Stimulated activated naive CD8-positive, alpha-beta T cell treated with anti-CD3 and anti-CD28 coated beads, Interleukin-15, Interleukin-2, amounts not matched to agents 100 U/mL and 50 U/mL, for 24 hours (primary cell): Measurements from ENCODE around the gene CHAF1A.

Experiments
- ATAC-seq: fragments of 150-1000 bp; cut with Tn5 transposase; one replicate; pipeline ENCODE4 v1.10.0; 2021
- DNase-seq: peaks from one replicate; pipeline ENCODE4 v3.0.0; 2021

Gene CHAF1A

GRCh38 chr19:4409123-4409933 lies 6.9 kb downstream of the CHAF1A start:
- DNase-seq (no peak), ATAC-seq (no peak)

DNA sequence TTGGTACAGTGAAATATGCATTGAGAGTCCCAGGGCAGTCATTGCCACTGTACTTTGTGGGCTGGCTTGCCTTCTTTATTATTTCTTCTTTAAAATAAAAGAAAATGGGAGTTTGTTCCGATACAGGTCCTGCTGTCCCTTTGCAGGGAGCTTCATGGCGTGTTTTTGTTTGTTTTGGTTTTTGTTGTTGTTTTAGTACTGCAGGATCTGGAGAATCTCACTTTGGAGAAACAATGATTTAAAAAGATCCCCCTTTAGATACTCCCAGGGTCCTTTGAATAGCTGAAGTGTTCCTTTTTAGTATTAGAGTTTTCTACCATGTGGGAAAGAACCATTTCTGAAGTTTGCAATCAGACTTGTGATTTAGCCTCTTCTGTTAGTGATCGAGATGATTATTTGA lies 11.1 kb downstream of the CHAF1A start:
- DNase-seq (no peak), ATAC-seq (no peak)

DNA sequence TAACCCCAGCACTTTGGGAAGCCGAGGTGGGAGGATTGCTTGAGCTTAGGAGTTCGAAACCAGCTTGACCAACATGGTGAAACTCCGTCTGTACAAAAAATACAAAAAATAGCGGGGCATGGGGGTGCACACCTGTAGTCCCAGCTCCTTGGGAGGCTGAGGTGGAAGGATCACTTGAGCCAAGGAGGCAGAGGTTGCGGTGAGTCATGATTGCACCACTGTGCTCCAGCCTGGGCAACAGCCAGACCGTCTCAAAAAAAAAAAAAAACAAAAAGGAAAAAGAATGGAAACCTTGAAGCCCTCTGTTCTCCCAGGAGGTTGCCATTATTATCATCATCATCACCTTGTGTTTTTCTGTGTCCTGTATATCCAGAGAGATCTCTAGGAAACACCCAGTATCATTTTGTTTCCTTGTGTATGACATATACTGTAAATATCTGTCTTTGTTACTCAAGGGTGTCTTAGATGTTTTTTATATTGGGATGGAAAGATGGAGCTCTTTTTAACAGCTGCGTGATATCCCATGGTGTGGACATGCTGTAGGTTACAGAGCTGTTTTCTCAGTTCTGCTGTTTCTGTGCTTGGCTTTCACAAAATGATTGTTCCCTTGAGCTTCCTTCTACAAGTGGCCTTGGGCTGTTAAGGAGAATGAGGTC lies 11.8 kb downstream of the CHAF1A start:
- ATAC-seq (no peak), DNase-seq (no peak)

DNA sequence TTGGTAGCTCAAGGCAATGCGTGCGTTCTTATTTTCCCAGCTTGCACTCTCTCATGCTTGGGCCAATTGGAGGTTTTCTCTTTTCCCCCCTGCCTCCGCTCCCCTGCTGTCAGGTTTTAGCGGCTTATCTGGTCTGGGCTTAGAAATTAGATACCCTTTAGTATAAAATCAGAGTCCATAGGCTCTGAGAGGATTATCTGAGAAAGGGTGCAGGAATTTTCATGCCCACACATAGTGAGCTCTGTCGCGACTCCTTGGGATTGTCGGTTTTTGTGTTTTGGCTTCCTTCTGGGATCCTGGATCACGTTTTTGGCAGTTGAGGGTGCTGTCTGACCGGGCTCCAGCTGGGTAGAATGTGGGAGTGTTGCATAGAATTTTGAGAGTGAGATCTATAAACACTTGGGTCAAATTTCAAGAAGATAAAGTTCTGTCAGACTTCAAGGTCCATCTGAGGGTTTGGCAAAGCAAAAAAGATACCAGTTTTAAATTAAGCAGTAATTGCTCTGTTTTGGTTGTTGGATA lies 12.4 kb downstream of the CHAF1A start:
- DNase-seq (no peak), ATAC-seq (no peak)

DNA sequence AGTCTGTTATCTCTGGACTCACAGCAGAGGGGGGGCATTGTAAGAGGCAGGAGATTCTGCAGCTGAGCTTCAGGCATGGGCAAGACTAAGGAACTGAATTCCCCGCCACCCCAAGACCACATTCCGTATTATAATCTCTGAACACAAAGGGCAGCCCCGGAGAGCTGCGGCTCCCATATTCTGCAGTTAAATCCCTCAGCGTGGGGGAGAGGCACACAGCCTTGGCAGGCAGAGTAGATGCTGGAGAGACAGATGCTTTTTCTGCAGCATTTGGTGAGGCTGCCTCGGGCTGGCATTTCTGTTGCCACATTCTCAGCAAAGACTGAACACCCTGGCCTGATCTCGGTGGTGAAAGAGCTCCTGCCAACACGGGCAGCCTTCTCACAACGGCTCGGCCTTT lies 12.9 kb downstream of the CHAF1A start:
- no peak for DNase-seq
- no peak for ATAC-seq

GRCh38 chr19:4416268-4416667 lies 13.8 kb downstream of the CHAF1A start:
- ATAC-seq: no peak

GRCh38 chr19:4423416-4424126 lies 21.1 kb downstream of the CHAF1A start:
- ATAC-seq (no peak), DNase-seq (no peak)

More at GRCh38 chr19:4416268-4416667, 13.8 kb downstream of the CHAF1A start:
- DNase-seq: no peak

- DNase-seq: no peak
- ATAC-seq: no peak
Observed at GRCh38 chr19:4425537-4425936, 23.1 kb downstream of the CHAF1A start.

DNA sequence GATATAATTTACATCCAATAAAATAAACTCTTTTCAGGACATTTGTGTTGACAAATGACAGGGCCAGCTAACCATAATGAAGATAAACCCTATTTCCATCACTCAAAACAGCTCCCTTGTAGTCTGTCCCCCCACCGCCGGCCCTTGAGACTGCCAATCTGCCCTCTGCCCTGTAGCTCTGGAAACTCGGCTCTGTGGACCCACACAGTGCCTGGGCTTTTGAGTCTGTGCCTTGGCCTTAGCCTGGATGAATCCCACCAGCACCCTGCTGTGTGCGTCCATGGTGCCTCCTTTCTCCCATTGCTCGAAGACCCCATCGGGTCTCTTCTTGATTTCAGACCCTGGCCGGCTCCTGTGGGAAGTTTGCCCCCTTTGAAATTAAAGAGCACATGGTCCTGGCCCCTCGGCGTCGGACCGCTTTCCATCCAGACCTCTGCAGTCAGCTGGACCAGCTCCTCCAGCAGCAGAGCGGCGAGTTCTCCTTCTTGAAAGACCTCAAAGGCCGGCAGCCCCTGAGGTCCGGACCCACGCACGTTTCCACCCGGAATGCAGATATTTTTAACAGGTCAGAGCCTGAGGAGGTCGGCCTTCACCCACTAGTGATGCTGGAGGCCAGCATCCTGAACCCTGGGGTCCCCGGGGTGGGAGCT lies 26.0 kb downstream of the CHAF1A start:
- DNase-seq: no peak
- no peak for ATAC-seq

- ATAC-seq (no peak), DNase-seq (no peak)
Observed at GRCh38 chr19:4429256-4429655, 26.8 kb downstream of the CHAF1A start.

- ATAC-seq (no peak), DNase-seq (no peak)
Observed at GRCh38 chr19:4429771-4430171, 27.3 kb downstream of the CHAF1A start.

DNA sequence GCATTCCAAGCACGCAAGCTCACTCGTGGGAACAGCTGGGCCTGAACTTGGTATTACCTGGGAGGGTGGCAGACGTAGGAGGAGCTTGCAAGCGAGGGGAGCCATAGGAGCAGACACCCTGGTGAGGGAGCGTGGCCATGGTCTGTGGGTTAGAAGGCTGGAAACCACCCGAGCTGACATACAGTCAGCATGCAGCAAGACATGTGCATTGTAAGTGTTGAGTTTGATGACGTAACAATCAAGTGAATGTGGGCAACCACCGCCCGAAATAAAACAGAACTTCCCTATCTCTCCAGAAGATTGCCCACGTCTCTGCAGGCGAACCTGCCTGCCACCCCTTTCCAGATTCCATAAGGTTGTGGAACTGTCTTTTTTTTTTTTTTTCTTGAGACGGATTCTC lies 28.3 kb downstream of the CHAF1A start:
- no peak for ATAC-seq
- DNase-seq: no peak

DNA sequence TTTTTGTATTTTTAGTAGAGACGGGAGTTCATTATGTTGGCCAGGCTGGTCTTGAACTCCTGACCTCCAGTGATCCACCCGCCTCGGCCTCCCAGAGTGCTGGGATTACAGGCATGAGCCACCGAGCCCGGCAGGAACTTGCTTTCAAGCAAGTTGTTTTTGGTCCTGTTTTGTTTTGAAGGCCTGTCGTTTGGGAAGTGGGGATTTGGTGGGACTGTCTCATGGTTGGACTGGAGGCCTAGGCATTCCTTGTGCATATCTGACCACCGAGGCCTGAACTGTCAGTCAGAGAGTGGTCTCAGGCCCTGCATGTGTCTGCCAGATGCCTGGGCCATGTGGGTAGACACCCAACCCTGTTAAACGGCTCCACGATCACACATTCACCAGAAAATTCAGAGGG lies 28.9 kb downstream of the CHAF1A start:
- ATAC-seq: no peak

DNA sequence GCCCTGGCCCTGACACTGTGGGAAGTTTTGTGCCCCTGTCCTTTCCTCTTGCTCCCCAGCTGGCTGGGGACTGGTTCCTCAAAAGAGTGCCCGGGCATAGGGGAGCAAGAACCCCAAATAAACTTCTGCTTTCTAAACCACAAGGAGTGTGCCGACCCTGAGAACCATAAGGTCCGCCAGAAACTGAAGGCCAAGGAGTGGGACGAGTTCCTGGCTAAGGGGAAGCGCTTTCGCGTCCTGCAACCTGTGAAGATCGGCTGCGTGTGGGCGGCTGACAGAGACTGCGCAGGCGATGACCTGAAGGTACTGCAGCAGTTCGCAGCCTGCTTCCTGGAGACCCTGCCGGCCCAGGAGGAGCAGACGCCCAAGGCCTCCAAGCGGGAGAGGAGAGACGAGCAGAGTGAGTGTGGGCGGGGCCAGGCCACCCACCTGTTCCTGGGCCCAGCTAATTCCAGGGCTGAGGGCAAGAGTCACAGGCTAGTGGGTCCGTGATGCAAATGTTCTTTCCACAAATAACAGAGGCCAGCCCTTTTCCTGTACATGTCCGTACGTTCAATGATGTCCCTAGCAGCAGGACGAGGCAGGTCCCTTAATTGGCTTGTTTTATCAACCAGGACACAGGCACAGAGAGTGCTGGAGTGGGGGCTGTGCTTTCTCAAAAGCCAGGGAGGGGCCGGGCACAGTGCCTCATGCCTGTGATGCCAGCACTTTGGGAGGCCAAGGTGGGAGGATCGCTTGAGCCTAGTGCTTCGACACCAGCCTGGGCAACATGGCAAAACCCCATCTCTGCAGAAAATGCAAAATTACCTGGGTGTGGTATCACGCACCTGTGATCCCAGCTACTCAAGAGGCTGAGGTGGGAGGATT lies 29.6 kb downstream of the CHAF1A start:
- no peak for DNase-seq
- ATAC-seq: no peak

More for the DNA sequence above, 28.9 kb downstream of the CHAF1A start:
- DNase-seq: no peak

- DNase-seq (no peak), ATAC-seq (no peak)
Observed at GRCh38 chr19:4432918-4433506, 30.6 kb downstream of the CHAF1A start.

- DNase-seq (no peak), ATAC-seq (no peak)
Observed at GRCh38 chr19:4434391-4434790, 32.0 kb downstream of the CHAF1A start.

DNA sequence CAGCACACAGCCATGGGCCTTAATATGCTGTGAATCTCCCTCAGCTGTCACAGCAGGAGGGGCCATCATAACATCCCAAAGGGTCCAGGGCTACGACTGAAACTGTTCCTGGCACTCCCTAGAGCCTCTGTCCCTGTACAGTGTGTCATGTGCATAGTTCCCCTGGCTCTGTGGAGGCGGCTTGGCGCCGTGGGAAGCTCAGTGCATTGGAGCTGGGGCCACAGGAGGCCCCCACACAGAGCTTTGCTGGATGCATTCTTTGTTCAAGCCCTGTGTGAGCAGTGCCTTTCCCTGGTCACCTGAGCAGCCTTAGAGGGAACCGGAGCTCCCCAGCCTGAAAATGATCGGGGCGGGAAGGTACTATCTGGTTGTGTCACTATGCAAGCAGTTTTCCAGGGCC lies 33.8 kb downstream of the CHAF1A start:
- no peak for ATAC-seq

GRCh38 chr19:4437103-4437502 lies 34.7 kb downstream of the CHAF1A start:
- no peak for DNase-seq
- no peak for ATAC-seq

More for the DNA sequence above, 33.8 kb downstream of the CHAF1A start:
- no peak for DNase-seq

GRCh38 chr19:4439243-4439642 lies 36.8 kb downstream of the CHAF1A start:
- no peak for ATAC-seq
- DNase-seq: no peak

DNA sequence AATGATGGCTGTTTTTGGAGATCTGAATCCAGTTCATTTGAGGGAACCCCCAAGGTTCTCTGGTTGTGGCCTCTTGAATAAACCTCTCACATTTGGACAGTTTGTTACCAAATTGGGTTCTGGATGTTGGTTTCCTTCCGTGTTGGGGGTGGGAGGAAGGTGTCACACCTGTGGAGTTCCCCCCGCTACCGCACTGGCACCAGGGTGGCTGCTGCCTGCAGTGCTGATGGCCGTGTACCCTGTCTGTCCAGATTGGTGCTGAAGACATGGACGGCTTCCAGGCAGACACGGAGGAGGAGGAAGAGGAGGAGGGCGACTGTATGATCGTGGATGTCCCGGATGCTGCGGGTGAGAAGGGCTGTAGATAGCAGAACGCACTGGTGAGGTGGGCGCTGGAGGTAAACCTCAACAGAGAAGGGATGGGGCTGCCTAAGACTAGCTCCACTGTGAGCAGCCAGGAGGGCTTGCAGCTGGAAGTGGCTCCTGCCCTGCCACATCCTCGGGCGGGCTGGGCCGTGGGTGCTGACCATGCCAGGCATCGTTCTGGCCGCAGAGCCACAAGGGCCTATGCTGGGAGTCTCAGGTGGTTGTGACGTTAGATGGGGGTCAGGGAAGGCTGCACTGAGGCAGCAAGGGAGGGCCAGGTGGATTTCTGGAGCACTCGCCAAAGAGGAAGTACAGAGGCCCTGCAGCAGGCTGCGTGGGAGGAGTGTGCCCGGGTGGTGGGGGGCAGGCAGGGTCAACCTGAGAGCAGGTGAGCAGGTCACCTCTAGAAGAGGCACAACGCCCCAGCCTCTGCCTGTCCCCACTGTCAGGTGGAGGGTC lies 39.8 kb downstream of the CHAF1A start:
- ATAC-seq: no peak
- DNase-seq: no peak
